DND-41 (cell line): ENCODE results near the gene TCF7L1.

ENCODE experiments used
- CTCF ChIP-seq: IDR thresholded peaks from 2 replicates; pipeline ENCODE4 v1.5.1; 2012; ENCODE audit warnings: borderline replicate concordance, low read length, moderate library complexity, mild to moderate bottlenecking; ENCODE audit not compliant: poor library complexity, severe bottlenecking; ENCODE audit errors: extremely low read depth
- EZH2 ChIP-seq: IDR thresholded peaks from 3 replicates; pipeline ENCODE4 v1.6.1; 2012; ENCODE audit warnings: borderline replicate concordance, low read depth, mild to moderate bottlenecking, moderate library complexity, low read length, inconsistent platforms; ENCODE audit not compliant: severe bottlenecking

GRCh38 chr2:85246348-85246747, 113.2 kb downstream of the TCF7L1 start:
- TF ChIP-seq CTCF (no peak), EZH2 (no peak)
